Measurements from ENCODE around the gene OTOP3. TPM values are rescaled to one million over a fixed set of nuclear protein-coding genes. Genes with fewer than 3 reads are reported as not detected.
"Not testable (repeated sequence)": the region's sequence is repeated elsewhere in the genome, so short reads cannot be mapped to it uniquely, and the experiment has no call there.

Gene OTOP3
- total RNA-seq, 1 experiment from 2014 or later: not detected

DNA sequence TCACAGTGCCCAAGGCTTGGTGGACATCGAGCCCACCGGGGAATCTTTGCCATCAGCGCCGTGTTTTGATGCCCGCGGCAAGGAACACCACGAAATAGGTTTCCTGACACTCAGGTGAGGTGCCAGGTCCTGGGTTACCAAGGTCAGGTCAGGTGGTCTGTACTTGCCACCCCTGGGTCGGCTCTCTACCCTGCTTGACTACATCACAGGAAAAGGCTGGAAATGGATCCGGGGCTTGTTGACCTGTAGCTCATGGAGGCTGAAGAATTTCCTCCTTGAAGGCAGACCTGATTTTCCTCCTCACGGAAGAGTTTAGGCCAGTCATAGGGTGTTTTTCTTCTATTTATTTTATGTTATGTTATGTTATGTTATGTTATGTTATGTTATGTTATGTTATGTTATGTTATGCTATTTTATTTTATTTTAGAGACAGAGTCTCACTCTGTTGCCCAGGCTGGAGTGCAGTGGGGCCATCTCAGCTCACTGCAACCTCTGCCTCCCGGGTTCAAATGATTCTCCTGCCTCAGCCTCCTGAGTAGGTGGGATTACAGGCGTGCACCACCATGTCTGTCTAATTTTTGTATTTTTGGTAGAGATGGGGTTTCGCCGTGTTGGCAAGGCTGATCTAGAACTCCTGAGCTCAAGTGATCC, 47.1 kb downstream of the OTOP3 start:
- not testable (repeated sequence) for DNase-seq (ENCODE audit: low spot score)

DNA sequence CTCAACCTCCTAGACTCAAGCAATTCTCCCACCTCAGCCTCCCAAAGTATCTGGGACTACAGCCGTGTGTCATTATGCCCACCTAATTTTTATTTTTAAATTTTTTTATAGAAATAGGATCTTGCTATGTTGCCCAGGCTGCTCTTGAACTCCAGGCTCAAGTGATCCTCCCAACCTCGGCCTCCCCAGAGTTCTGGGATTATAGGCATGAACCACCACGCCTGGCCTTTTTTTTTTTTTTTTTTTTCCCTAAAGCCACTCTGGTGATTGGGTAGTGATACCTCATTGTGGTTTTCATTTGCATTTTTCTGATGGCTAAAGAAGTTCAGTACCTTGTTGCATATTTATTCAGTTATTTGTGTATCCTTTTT, 50.5 kb downstream of the OTOP3 start:
- no peak for DNase-seq (ENCODE audit: low spot score)

DNA sequence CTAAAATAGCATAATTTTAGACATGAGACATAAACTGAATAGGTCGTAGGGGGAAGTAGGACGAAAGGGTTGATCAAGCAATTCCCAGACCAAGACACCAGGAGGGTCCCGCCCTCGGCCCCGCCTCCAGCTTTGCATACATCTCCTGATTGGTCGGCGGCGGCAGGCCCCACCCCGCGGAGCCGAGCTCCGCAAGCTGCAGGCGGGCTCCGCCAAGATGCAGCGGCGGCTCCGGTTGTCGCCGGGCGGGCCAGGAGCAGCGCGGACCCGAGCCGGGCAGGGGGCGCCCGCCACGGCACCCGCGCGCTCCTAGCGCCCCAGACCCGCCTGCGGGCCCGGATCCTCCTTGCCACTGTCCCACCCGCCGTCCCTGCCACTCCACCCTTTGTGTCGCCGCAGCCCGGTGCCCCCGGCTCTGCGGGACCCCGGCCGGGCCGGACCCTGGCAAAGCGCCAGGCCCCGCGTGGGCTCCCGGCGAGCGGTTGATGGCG, 51.8 kb downstream of the OTOP3 start, which contains the start of gene CDR2L:
TSS of gene CDR2L (plus strand) at position 215 of the 491 bp plus-strand sequence. CDS start 412 bp downstream, outside the sequence.
- DNase-seq (ENCODE audit: low spot score): peak; percentile 87

DNA sequence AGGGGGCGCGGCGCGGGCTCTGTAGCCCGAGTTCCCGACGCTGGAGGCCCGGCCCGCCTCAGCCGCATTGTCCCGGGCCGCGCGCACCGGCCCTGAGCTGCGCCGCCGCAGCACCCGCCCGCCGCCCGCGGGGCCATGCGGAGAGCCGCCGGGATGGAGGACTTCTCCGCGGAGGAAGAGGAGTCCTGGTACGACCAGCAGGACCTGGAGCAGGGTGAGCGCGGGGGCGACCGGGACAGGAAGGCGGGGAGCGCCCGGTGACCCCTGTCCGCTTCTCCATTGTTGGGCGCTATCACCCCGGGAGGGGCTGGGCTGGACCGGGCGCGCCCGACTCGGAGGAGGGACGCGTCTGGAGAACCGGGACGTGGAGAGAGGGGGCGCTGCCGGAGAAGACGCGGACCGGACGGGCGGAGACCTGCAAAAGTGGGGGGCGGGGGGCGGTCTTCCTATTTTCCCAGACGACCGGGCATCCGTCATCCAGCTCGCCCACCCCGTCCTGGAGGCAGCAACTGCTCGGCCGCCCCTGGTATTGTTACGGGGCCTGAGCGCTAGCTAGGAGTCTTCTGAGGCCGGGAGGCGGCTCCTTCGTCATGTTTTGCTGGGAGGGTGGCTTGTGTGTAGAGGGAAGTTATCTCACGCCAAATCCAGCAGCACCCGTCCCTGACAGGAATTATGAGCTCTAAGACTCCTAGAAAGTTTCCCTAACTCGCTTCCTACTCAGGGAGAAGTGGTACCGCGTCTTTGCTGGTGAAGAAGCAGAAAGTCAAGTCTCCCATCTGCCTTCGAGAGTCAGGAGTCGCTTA, 52.4 kb downstream of the OTOP3 start:
- peak; percentile 60 for DNase-seq (ENCODE audit: low spot score)

DNA sequence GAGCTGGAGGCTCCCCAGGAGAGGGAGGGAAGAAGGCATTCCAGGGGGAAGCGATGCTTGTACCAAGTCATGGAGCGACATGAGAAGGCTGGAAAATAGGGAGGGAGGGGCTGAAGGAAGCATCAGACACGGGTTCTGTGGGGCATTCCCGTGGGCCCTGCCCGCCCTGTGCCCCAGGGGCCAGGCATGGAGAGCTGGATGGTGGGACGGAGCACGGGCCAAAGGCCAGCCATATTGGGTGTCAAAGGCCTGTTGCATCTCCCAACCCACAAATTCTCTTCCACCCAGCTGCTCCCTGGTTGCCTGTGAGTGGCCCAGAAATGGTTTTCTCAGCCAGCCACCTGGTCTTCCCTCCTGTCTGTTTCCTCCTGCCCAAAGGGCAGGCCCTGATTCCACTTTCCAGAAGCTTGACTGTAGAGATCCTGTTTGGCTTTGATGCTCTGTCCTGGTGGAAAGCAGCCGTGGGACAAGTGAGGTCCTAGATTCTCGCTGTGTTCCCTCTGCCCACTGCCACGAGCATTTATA, 54.9 kb downstream of the OTOP3 start:
- DNase-seq (ENCODE audit: low spot score): no peak

DNA sequence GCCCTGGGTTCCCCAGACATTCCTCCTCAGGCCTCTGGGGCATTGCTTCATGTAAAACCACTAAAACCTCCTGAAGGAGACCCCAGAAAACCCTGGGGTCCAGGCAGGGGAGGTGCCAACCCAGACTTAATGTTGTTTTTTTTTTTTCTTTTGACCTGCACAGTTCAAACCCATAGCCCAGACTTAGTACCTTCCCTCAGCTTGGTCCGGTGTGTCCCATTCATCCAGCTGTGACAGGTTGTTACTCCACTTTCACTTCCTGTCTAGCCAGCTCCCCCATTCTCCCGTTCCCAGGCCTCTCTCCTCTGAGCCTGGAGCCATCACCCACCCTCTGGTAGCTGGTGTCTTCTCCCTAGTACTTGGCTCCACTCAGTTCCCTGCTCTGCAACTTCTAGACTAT, 56.5 kb downstream of the OTOP3 start:
- no peak for DNase-seq (ENCODE audit: low spot score)

DNA sequence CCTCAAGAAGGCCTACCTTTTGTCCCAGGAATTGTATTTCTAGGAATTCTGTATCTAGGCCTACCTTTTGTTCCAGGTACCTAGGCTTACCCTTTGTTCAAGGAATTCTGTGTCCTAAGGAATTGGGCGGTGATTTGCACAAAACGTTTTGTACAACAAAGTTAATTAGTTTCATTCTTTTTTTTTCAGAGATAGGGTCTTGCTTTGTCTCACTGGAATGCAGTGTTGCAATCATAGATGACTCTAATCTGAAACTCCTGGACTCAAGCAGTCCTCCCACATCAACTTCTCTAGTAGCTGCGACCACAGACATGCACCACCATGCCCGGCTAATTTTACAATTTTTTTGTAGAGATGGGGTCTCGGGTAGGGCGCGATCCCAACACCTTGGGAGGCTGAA, 58.7 kb downstream of the OTOP3 start:
- DNase-seq (ENCODE audit: low spot score): no peak

DNA sequence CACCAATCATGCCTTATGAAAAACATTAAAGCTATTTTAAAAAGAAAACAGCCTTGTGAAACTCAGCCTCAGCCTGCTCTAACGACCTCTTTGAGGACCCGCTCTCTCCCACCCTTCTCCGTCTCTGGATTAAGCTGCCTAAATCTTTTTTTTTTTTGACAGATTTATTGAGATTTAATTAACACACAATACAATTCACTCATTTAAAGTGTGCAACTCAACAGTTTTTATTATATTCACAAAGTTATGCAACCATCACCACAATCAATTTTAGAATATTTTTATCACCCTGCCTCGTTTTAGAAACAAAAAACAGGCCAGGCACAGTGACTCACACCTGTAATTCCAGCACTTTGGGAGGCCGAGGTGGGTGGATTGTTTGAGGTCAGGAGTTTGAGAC, 60.1 kb downstream of the OTOP3 start:
- no peak for DNase-seq (ENCODE audit: low spot score)

DNA sequence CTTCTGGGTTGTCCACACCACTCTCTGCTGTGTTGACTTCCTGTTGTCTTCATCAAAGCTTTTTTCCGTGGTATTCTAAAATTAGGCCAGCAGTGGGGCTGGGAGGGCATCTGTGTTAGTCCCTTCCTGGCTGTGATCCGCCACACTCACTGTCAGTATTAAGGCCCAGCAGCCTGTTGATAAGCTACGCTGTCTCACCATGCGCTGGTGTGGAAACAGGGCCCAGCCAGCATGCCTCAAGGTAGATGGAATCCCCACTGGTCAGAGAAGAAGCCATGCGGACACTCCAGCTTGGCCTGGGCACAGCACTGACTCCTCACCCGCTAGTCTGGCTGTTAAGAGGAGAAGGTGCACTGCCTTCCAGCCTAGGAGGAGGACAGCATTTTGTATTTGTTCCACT, 63.1 kb downstream of the OTOP3 start:
- no peak for DNase-seq (ENCODE audit: low spot score)

DNA sequence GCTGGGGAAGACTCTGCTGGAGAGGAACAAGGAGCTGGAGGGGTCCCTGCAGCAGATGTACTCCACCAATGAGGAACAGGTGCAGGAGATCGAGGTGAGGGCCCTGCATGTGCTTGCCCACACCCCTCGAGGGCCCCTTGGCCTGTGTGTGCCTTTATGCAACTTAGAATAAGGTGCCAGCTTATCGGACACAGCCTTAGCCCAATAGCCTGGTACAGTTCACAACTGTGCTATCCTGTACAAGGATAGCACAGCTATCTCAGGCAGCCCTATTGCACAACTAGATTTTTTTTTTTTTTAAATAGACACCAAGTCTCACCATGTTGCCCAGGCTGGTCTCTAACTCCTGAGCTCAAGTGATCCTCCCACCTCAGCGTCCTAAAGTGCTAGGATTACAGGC, 63.8 kb downstream of the OTOP3 start:
- no peak for DNase-seq (ENCODE audit: low spot score)

Other genes with a start within 250 kb of the OTOP3 start
- gene CD300LF, start 223.0 kb upstream of the OTOP3 start, total RNA-seq (2014; rRNA removed; shearing (Covaris generic)): not detected in 2 replicates
- not detected in 2 replicates for gene RAB37, start 198.6 kb upstream of the OTOP3 start, total RNA-seq (2014; rRNA removed; shearing (Covaris generic))
- 28.2 and 34.0 TPM in 2 replicates for gene NHERF1, start 187.3 kb upstream of the OTOP3 start, total RNA-seq (2014; rRNA removed; shearing (Covaris generic))
- gene NAT9, start 159.6 kb upstream of the OTOP3 start, total RNA-seq (2014; rRNA removed; shearing (Covaris generic)): 25.3 and 35.8 TPM in 2 replicates
- gene GRIN2C, start 76.0 kb upstream of the OTOP3 start, total RNA-seq (2014; rRNA removed; shearing (Covaris generic)): 0.12 TPM in 1 of 2 replicates, not detected in the other
- gene FDXR, start 62.9 kb upstream of the OTOP3 start, total RNA-seq (2014; rRNA removed; shearing (Covaris generic)): 22.1 and 30.0 TPM in 2 replicates
- gene FADS6, start 42.3 kb upstream of the OTOP3 start, total RNA-seq (2014; rRNA removed; shearing (Covaris generic)): not detected in 2 replicates
- gene USH1G, start 12.6 kb upstream of the OTOP3 start, total RNA-seq (2014; rRNA removed; shearing (Covaris generic)): 0.54 TPM in 1 of 2 replicates, not detected in the other
- not detected in 2 replicates for gene OTOP2, start 11.6 kb upstream of the OTOP3 start, total RNA-seq (2014; rRNA removed; shearing (Covaris generic))
- 0.15 TPM in 1 of 2 replicates, not detected in the other for gene HID1, start 36.9 kb downstream of the OTOP3 start, total RNA-seq (2014; rRNA removed; shearing (Covaris generic))
- gene CDR2L, start 51.7 kb downstream of the OTOP3 start, total RNA-seq (2014; rRNA removed; shearing (Covaris generic)): 3.3 and 5.8 TPM in 2 replicates
- 89.4 and 107 TPM in 2 replicates for gene MRPL58, start 76.8 kb downstream of the OTOP3 start, total RNA-seq (2014; rRNA removed; shearing (Covaris generic))
- gene ATP5PD, start 111.1 kb downstream of the OTOP3 start, total RNA-seq (2014; rRNA removed; shearing (Covaris generic)): 595 and 655 TPM in 2 replicates
- 14.3 and 16.5 TPM in 2 replicates for gene KCTD2, start 111.3 kb downstream of the OTOP3 start, total RNA-seq (2014; rRNA removed; shearing (Covaris generic))
- not detected in 2 replicates for gene SLC16A5, start 152.1 kb downstream of the OTOP3 start, total RNA-seq (2014; rRNA removed; shearing (Covaris generic))
- 4.0 and 5.2 TPM in 2 replicates for gene ARMC7, start 174.1 kb downstream of the OTOP3 start, total RNA-seq (2014; rRNA removed; shearing (Covaris generic))
- gene NT5C, start 195.8 kb downstream of the OTOP3 start, total RNA-seq (2014; rRNA removed; shearing (Covaris generic)): 122 and 134 TPM in 2 replicates
- 324 and 466 TPM in 2 replicates for gene JPT1, start 218.6 kb downstream of the OTOP3 start, total RNA-seq (2014; rRNA removed; shearing (Covaris generic))
- gene SUMO2, start 247.1 kb downstream of the OTOP3 start, total RNA-seq (2014; rRNA removed; shearing (Covaris generic)): 160 and 193 TPM in 2 replicates

Measured in H4 (cell line).